ENCODE results near the gene UPK3BL1.
A peak's percentile ranks its signal among the peaks of the same experiment; 100 is the strongest.
"Not testable (repeated sequence)": the region's sequence is repeated elsewhere in the genome, so short reads cannot be mapped to it uniquely, and the experiment has no call there.

UPK3BL1 gene

GRCh38 chr7:102611675-102612325, 30.8 kb downstream of the UPK3BL1 start:
- H4K8ac ChIP-seq (ENCODE audit: low read length); H2BK12ac ChIP-seq (ENCODE audit: low read length in 2 of 2); H3K23ac ChIP-seq (ENCODE audit: low read length in 2 of 2); H3K4me1 ChIP-seq (ENCODE audit: control insufficient read depth, insufficient read depth, low read depth, low read length); H3K9ac ChIP-seq (ENCODE audit: low read length); H4K91ac ChIP-seq (ENCODE audit: low read length); H3K27ac ChIP-seq (ENCODE audit: low read length, poor library complexity, severe bottlenecking); H3K27me3 ChIP-seq (ENCODE audit: control insufficient read depth in 1 of 2, insufficient read depth in 1 of 2, low read length in 2 of 2); H3K36me3 ChIP-seq (ENCODE audit: control insufficient read depth in 1 of 2, insufficient read depth in 2 of 2, low read depth in 1 of 2, low read length in 2 of 2); H3K4me3 ChIP-seq (ENCODE audit: insufficient read depth in 1 of 2, low read depth in 1 of 2, low read length in 2 of 2); H2BK5ac ChIP-seq (ENCODE audit: low read depth, low read length, poor library complexity, severe bottlenecking); H2BK120ac ChIP-seq (ENCODE audit: low read depth, low read length); H3K18ac ChIP-seq (ENCODE audit: low read depth in 1 of 2, low read length in 2 of 2); H3K4me2 ChIP-seq (ENCODE audit: low read length, poor library complexity, severe bottlenecking); H3K9me3 ChIP-seq (ENCODE audit: control insufficient read depth, low read length); H3K14ac ChIP-seq (ENCODE audit: low read length in 2 of 2); H2AFZ ChIP-seq (ENCODE audit: low read depth, low read length); H2AK5ac ChIP-seq (ENCODE audit: low read length, severe bottlenecking); H3K79me1 ChIP-seq (replicated peaks; ENCODE audit: low read length, poor library complexity, severe bottlenecking); H2BK15ac ChIP-seq (ENCODE audit: low read depth, poor library complexity, severe bottlenecking): not testable (repeated sequence)
- peak; percentile 25 for DNase-seq
- H3K4ac ChIP-seq (ENCODE audit: low read depth in 1 of 2, low read length in 2 of 2): peak overlapping the region in 1 of 2 experiments; percentile 1
- WGBS: 58% methylated on average over 5 of the region's 10 CpGs

DNA sequence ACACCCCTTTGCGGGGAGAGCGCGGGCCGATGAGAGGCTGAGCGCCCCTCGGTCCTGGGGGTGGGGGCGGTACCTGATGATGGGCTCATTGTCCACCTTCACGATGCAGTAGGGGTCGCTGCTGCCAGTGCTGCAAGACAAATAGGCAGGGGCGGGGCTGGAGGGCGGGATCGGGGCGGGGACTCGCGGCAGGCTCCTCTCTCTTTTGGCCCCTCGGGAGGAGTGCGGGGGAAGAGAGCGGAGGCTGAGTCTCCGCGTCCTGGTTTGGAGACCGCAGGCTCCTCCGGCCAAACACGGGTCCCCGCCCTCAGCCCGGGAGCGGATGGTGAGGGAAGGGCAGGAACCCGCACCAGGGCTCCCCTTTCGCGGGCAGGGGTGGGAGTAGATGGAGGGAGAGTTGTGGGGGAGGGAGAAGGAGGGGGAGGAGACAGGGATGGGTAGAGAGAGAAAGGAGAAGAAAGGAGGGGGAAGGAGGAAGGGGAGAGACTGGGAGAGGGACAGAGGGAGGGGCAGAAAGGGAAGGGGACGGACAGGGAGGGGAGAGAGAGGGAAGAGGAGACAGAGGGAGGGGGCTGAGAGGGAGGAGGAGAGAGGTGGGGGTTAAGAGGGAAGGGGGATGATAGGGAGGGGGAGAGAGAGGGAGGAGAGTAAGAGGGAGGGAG, 31.4 kb downstream of the UPK3BL1 start:
- not testable (repeated sequence) for H3K14ac ChIP-seq (ENCODE audit: low read length in 2 of 2); H3K79me1 ChIP-seq (replicated peaks; ENCODE audit: low read length, poor library complexity, severe bottlenecking); H3K36me3 ChIP-seq (ENCODE audit: control insufficient read depth in 1 of 2, insufficient read depth in 2 of 2, low read depth in 1 of 2, low read length in 2 of 2); H2AK5ac ChIP-seq (ENCODE audit: low read length, severe bottlenecking); H2AFZ ChIP-seq (ENCODE audit: low read depth, low read length); H3K18ac ChIP-seq (ENCODE audit: low read depth in 1 of 2, low read length in 2 of 2); H2BK15ac ChIP-seq (ENCODE audit: low read depth, poor library complexity, severe bottlenecking); H3K4ac ChIP-seq (ENCODE audit: low read depth in 1 of 2, low read length in 2 of 2); H4K8ac ChIP-seq (ENCODE audit: low read length); H3K9me3 ChIP-seq (ENCODE audit: control insufficient read depth, low read length); H3K4me1 ChIP-seq (ENCODE audit: control insufficient read depth, insufficient read depth, low read depth, low read length); H2BK120ac ChIP-seq (ENCODE audit: low read depth, low read length); H3K9ac ChIP-seq (ENCODE audit: low read length); H3K27ac ChIP-seq (ENCODE audit: low read length, poor library complexity, severe bottlenecking); H3K4me3 ChIP-seq (ENCODE audit: insufficient read depth in 1 of 2, low read depth in 1 of 2, low read length in 2 of 2); H3K4me2 ChIP-seq (ENCODE audit: low read length, poor library complexity, severe bottlenecking); H4K91ac ChIP-seq (ENCODE audit: low read length); DNase-seq; H3K23ac ChIP-seq (ENCODE audit: low read length in 2 of 2); H2BK5ac ChIP-seq (ENCODE audit: low read depth, low read length, poor library complexity, severe bottlenecking); H3K27me3 ChIP-seq (ENCODE audit: control insufficient read depth in 1 of 2, insufficient read depth in 1 of 2, low read length in 2 of 2); H2BK12ac ChIP-seq (ENCODE audit: low read length in 2 of 2)
- no CpG with 5 or more reads among the region's 30 CpGs for WGBS

DNA sequence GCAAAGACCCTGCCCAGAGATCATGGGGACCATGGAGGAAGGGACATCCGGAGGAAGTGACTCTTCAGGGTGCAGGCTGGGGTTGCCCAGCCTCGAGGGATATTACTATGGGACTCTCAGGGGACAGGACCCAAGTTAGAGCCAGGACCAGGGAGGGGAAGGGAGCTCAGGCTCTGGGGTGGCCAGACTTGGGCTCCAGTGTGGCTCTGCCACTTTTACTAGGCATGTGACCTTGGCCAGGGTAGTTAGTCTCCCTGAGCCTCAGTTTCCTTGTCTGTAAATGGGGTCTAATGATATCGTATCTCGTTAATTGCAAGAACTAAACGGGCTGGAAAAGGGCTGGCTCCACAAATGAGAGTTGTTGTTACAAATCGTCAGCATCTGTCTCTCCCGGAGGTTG, 32.1 kb downstream of the UPK3BL1 start:
- H3K4me1 ChIP-seq (ENCODE audit: control insufficient read depth, insufficient read depth, low read depth, low read length); H2BK12ac ChIP-seq (ENCODE audit: low read length in 2 of 2); H3K14ac ChIP-seq (ENCODE audit: low read length in 2 of 2); H3K79me1 ChIP-seq (replicated peaks; ENCODE audit: low read length, poor library complexity, severe bottlenecking); H2AFZ ChIP-seq (ENCODE audit: low read depth, low read length); DNase-seq; H3K36me3 ChIP-seq (ENCODE audit: control insufficient read depth in 1 of 2, insufficient read depth in 2 of 2, low read depth in 1 of 2, low read length in 2 of 2); H3K4me3 ChIP-seq (ENCODE audit: insufficient read depth in 1 of 2, low read depth in 1 of 2, low read length in 2 of 2); H3K4me2 ChIP-seq (ENCODE audit: low read length, poor library complexity, severe bottlenecking); H2BK5ac ChIP-seq (ENCODE audit: low read depth, low read length, poor library complexity, severe bottlenecking); H3K27ac ChIP-seq (ENCODE audit: low read length, poor library complexity, severe bottlenecking); H3K9ac ChIP-seq (ENCODE audit: low read length); H2AK5ac ChIP-seq (ENCODE audit: low read length, severe bottlenecking); H4K8ac ChIP-seq (ENCODE audit: low read length); H3K23ac ChIP-seq (ENCODE audit: low read length in 2 of 2); H3K9me3 ChIP-seq (ENCODE audit: control insufficient read depth, low read length); H2BK120ac ChIP-seq (ENCODE audit: low read depth, low read length); H4K91ac ChIP-seq (ENCODE audit: low read length); H3K4ac ChIP-seq (ENCODE audit: low read depth in 1 of 2, low read length in 2 of 2); H2BK15ac ChIP-seq (ENCODE audit: low read depth, poor library complexity, severe bottlenecking); H3K18ac ChIP-seq (ENCODE audit: low read depth in 1 of 2, low read length in 2 of 2); H3K27me3 ChIP-seq (ENCODE audit: control insufficient read depth in 1 of 2, insufficient read depth in 1 of 2, low read length in 2 of 2): not testable (repeated sequence)
- no CpG with 5 or more reads among the region's 7 CpGs for WGBS

DNA sequence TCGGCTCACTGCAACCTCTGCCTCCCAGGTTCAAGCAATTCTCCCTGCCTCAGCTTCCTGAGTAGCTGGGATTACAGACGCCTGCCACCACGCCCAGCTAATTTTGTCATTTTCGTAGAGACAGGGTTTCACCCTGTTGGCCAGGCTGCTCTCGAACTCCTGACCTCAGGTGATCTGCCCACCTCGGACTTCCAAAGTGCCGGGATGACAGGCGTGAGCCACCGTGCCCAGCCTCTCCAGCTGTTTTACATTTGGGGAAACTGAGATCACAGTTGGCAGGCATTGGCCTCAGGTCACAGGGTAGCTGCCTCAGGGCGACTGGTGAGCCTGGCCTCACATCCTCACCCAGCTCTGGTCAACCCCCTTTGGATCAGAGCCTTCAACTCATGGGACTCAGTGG, 32.9 kb downstream of the UPK3BL1 start:
- not testable (repeated sequence) for H2BK120ac ChIP-seq (ENCODE audit: low read depth, low read length); H2BK12ac ChIP-seq (ENCODE audit: low read length in 2 of 2); H3K4ac ChIP-seq (ENCODE audit: low read depth in 1 of 2, low read length in 2 of 2); H2AK5ac ChIP-seq (ENCODE audit: low read length, severe bottlenecking); H3K4me2 ChIP-seq (ENCODE audit: low read length, poor library complexity, severe bottlenecking); H4K91ac ChIP-seq (ENCODE audit: low read length); H3K36me3 ChIP-seq (ENCODE audit: control insufficient read depth in 1 of 2, insufficient read depth in 2 of 2, low read depth in 1 of 2, low read length in 2 of 2); H3K14ac ChIP-seq (ENCODE audit: low read length in 2 of 2); H3K9ac ChIP-seq (ENCODE audit: low read length); H3K27me3 ChIP-seq (ENCODE audit: control insufficient read depth in 1 of 2, insufficient read depth in 1 of 2, low read length in 2 of 2); H3K4me1 ChIP-seq (ENCODE audit: control insufficient read depth, insufficient read depth, low read depth, low read length); H2BK5ac ChIP-seq (ENCODE audit: low read depth, low read length, poor library complexity, severe bottlenecking); H3K9me3 ChIP-seq (ENCODE audit: control insufficient read depth, low read length); H3K23ac ChIP-seq (ENCODE audit: low read length in 2 of 2); H2BK15ac ChIP-seq (ENCODE audit: low read depth, poor library complexity, severe bottlenecking); H3K79me1 ChIP-seq (replicated peaks; ENCODE audit: low read length, poor library complexity, severe bottlenecking); H2AFZ ChIP-seq (ENCODE audit: low read depth, low read length); H3K18ac ChIP-seq (ENCODE audit: low read depth in 1 of 2, low read length in 2 of 2); H3K27ac ChIP-seq (ENCODE audit: low read length, poor library complexity, severe bottlenecking); H4K8ac ChIP-seq (ENCODE audit: low read length); H3K4me3 ChIP-seq (ENCODE audit: insufficient read depth in 1 of 2, low read depth in 1 of 2, low read length in 2 of 2); DNase-seq
- WGBS: 88% methylated on average over 4 of the region's 10 CpGs

Data from mesenchymal stem cell (in vitro differentiated cells and primary cell).